Measurements from ENCODE around the gene TREML1.

TREML1 gene

DNA sequence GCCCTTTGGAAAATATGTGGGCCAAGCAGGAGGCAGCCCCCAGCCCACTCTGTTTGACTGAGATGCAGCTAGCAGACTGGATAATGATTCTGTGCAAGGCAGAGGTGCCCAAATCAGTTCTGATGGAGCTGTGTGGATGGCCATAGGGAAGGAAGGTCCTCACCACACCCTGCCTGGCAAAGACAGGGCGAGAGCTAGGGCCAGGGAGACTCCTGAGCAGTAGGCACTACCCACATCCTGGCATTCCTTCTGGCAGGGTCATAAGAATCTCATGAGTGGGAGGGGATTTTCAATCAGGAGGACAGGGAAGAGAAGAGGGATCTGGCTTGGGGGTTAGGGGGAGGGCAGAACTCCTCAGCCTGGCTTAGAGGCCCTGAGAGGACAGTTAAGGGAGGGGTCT is 27.4 kb upstream of the TREML1 start:
- H3K4me3 ChIP-seq (ENCODE audit: control insufficient read depth, low read depth, low read length): no peak overlapping the region
- DNase-seq (ENCODE audit: low read depth): no peak
- TF ChIP-seq CTCF (IDR thresholded peaks at IDR 0.05; ENCODE audit: control insufficient read depth, insufficient read depth, low read depth, low read length, missing control alignments): no peak

- H3K4me3 ChIP-seq (ENCODE audit: control insufficient read depth, low read depth, low read length): no peak overlapping the region
- DNase-seq (ENCODE audit: low read depth): no peak
- no peak for TF ChIP-seq CTCF (IDR thresholded peaks at IDR 0.05; ENCODE audit: control insufficient read depth, insufficient read depth, low read depth, low read length, missing control alignments)
Observed at GRCh38 chr6:41179163-41179562, 25.0 kb upstream of the TREML1 start.

- H3K4me3 ChIP-seq (ENCODE audit: control insufficient read depth, low read depth, low read length): no peak overlapping the region
- no peak for TF ChIP-seq CTCF (IDR thresholded peaks at IDR 0.05; ENCODE audit: control insufficient read depth, insufficient read depth, low read depth, low read length, missing control alignments)
- DNase-seq (ENCODE audit: low read depth): no peak
Observed at GRCh38 chr6:41177695-41178094, 23.5 kb upstream of the TREML1 start.

DNA sequence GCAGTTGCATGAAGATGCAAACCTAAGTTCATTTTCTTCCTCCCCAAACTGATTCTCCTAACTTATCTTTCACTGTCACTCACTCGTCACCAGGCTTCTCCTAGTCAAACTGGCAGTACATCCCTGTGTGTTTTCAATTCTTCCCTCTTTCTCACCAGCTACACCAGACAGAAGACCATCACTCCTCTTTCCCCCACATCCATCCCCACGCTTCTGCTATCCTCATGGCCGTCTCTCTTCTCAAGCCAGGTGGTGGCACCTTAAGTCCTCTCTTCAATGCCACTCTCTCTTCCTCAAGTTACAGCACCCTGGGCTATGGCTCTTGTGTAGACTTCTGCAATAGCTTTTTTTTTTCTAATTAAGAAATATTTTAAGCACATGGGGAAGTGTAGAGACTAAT is 23.1 kb upstream of the TREML1 start:
- H3K4me3 ChIP-seq (ENCODE audit: control insufficient read depth, low read depth, low read length): no peak overlapping the region
- no peak for TF ChIP-seq CTCF (IDR thresholded peaks at IDR 0.05; ENCODE audit: control insufficient read depth, insufficient read depth, low read depth, low read length, missing control alignments)
- no peak for DNase-seq (ENCODE audit: low read depth)

DNA sequence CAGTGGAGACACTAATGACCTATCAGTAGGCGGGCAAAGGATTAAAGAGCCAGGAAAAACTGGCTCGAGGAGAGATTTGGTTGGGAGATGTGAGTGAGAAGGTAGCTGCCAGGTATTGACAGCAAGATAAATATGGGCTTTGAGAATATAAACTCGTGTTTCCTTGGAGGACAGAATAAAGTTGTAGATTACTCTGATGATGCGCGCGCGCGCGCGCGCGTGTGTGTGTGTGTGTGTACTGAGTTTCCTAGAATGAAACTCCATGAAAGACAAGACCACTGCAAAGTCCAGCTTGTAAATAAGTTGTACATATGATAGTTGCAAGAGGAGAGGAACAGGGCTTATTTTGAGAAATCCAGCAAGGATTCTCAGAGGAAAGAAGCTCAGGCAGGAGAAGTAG is 22.0 kb upstream of the TREML1 start:
- no peak for TF ChIP-seq CTCF (IDR thresholded peaks at IDR 0.05; ENCODE audit: control insufficient read depth, insufficient read depth, low read depth, low read length, missing control alignments)
- no peak overlapping the region for H3K4me3 ChIP-seq (ENCODE audit: control insufficient read depth, low read depth, low read length)
- DNase-seq (ENCODE audit: low read depth): no peak

DNA sequence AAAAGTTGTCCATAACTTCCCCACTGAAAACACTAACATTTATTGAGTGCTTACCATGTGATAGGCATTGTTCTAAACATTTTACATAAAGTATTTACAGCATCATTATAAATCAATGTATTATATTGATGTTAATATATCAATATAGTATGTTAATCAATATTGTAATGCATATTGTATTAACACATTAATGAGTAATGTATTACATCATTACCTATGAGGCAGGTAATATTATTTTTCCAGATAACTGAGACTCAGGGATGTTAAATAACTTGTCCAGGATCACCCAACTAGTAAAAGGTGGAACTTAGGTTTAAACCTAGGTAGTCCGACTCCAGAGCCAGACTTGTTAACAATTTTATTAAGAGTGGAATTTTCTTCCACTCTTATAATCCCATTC is 20.9 kb upstream of the TREML1 start:
- no peak for TF ChIP-seq CTCF (IDR thresholded peaks at IDR 0.05; ENCODE audit: control insufficient read depth, insufficient read depth, low read depth, low read length, missing control alignments)
- no peak overlapping the region for H3K4me3 ChIP-seq (ENCODE audit: control insufficient read depth, low read depth, low read length)
- DNase-seq (ENCODE audit: low read depth): no peak

GRCh38 chr6:41174610-41175009 is 20.5 kb upstream of the TREML1 start:
- no peak overlapping the region for H3K4me3 ChIP-seq (ENCODE audit: control insufficient read depth, low read depth, low read length)
- no peak for TF ChIP-seq CTCF (IDR thresholded peaks at IDR 0.05; ENCODE audit: control insufficient read depth, insufficient read depth, low read depth, low read length, missing control alignments)
- no peak for DNase-seq (ENCODE audit: low read depth)

Data from AG09309 (cell line).